ENCODE results near the gene CSPG4. TPM values are rescaled to one million over a fixed set of nuclear protein-coding genes. Genes with fewer than 3 reads are reported as not detected.

The CSPG4 gene
- total and polyA plus RNA-seq, 2 of the 8 experiments (the other 6 are each of a cell fraction or from before 2014, with no cell fraction given): 1.4 to 3.0 TPM

GRCh38 chr15:75738014-75738646 lies 25.5 kb upstream of the CSPG4 start:
- WGBS, 2 experiments (ENCODE audit: extremely low coverage in 1 of 2, insufficient coverage in 1 of 2, insufficient read length in 1 of 2, insufficient replicate concordance in 2 of 2, low coverage in 1 of 2, low lambda C conversion rate in 2 of 2, missing lambda C conversion rate in 1 of 2): 8% methylated on average over 24 of the region's 47 CpGs; no CpG with 5 or more reads in 1 of the 2 experiments
- H3K9ac ChIP-seq (replicated peaks in 1 of 4; ENCODE audit: extremely low read depth in 1 of 4, low read depth in 3 of 4, low read length in 3 of 4): peak overlapping the region in 1 of 4 experiments; percentile 14; a peak in 1 of 7 replicates
- POLR2A ChIA-PET (ENCODE audit: partially characterized antibody): interaction anchor here (0.9 to 1.7 kb wide), 6 partner anchors 9 to 285 kb away, joined by 3 to 5 read pairs (median 3); no protein-coding TSS in a partner anchor
- H3K4me3 ChIP-seq (ENCODE audit: extremely low read depth in 1 of 4, insufficient read depth in 2 of 4, low read depth in 3 of 4, low read length in 4 of 4): peak overlapping the region; percentile 60 to 94 (median 63)
- H3K4me1 ChIP-seq (replicated peaks in 1 of 4; ENCODE audit: control insufficient read depth in 3 of 4, insufficient read depth in 4 of 4, low read length in 3 of 4): peaks cover 0 to 7% (median 2%) of the 10 kb centered on the region in 4 experiments
- no peak overlapping the region for H2BK20ac ChIP-seq (ENCODE audit: low read length)
- H2BK5ac ChIP-seq (ENCODE audit: low read depth, low read length): no peak overlapping the region; the same call in 1 of the 2 replicates
- H2AFZ ChIP-seq (ENCODE audit: low read length): 0 out of 2 replicates have a peak overlapping the region, but pooled peaks have one; percentile 2
- no peaks in the 10 kb centered on the region for H4K20me1 ChIP-seq (replicated peaks in 1 of 2; ENCODE audit: control insufficient read depth in 1 of 2, insufficient read depth in 2 of 2, low read length in 2 of 2)
- H4K91ac ChIP-seq (replicated peaks; ENCODE audit: insufficient read length, low read length): no peak overlapping the region
- H4K5ac ChIP-seq (ENCODE audit: insufficient read length, low read depth, low read length): no peak overlapping the region
- H3K36me3 ChIP-seq (ENCODE audit: control insufficient read depth in 2 of 4, insufficient read depth in 4 of 4, low read length in 3 of 4): no peaks in the 10 kb centered on the region
- 0 out of 2 replicates have a peak, but pooled peaks have one; percentile 5 for TF ChIP-seq PHF8 (conservative IDR thresholded peaks at IDR 0.05; ENCODE audit: low read depth, low read length)
- TF ChIP-seq KDM4A (IDR thresholded peaks at IDR 0.05; ENCODE audit: low read depth, low read length, severe bottlenecking): peak; percentile 74
- TF ChIP-seq CTBP2 (IDR thresholded peaks at IDR 0.05; ENCODE audit: borderline replicate concordance, insufficient read depth, insufficient read length, low read length): no peak
- peak; percentile 32 to 53; a peak in 1 of 4 replicates for TF ChIP-seq SIN3A (conservative IDR thresholded peaks at IDR 0.05 in 1 of 2, IDR thresholded peaks at IDR 0.05 in 1 of 2; ENCODE audit: low read depth in 1 of 2, low read length in 2 of 2)
- H3K23ac ChIP-seq (ENCODE audit: insufficient read length): no peak overlapping the region
- DNase-seq (ENCODE audit: low read depth in 1 of 2, low spot score in 2 of 2) (no peak), FAIRE-seq (no peak)
- H2BK120ac ChIP-seq (replicated peaks; ENCODE audit: low read depth, low read length): no peak overlapping the region
- H3K18ac ChIP-seq (ENCODE audit: extremely low read depth, low read length): peak overlapping the region; percentile 32; the same call in 1 of the 2 replicates
- no peak overlapping the region for H3K4ac ChIP-seq (replicated peaks; ENCODE audit: insufficient read length, low read depth, low read length)
- H3K27me3 ChIP-seq (replicated peaks in 1 of 4; ENCODE audit: control insufficient read depth in 3 of 4, extremely low read depth in 1 of 4, insufficient read depth in 3 of 4, low read length in 3 of 4): peaks cover 0 to 16% (median 14%) of the 10 kb centered on the region in 4 experiments; a peak in 6 of 7 replicates
- no peak overlapping the region for H2BK15ac ChIP-seq (ENCODE audit: low read length)
- peak overlapping the region; percentile 59 for H3K56ac ChIP-seq (replicated peaks; ENCODE audit: insufficient read length, low read depth, low read length)
- CTCF ChIA-PET (ENCODE audit: partially characterized antibody): interaction anchor here (0.8 to 2.0 kb wide), 4 partner anchors 10 to 63 kb away, joined by 3 to 8 read pairs (median 4); no protein-coding TSS in a partner anchor
- H2AK5ac ChIP-seq (ENCODE audit: low read depth, low read length): no peak overlapping the region
- no peak overlapping the region for H3K27ac ChIP-seq (ENCODE audit: low read depth, low read length)
- H3K79me1 ChIP-seq (ENCODE audit: low read depth, low read length): peaks cover 3% of the 10 kb centered on the region; the same call in 1 of the 2 replicates
- H2BK12ac ChIP-seq (ENCODE audit: low read depth, low read length): no peak overlapping the region
- H3K23me2 ChIP-seq (ENCODE audit: low read depth, low read length): peaks cover 4% of the 10 kb centered on the region; the same call in 1 of the 2 replicates
- H3K4me2 ChIP-seq (ENCODE audit: insufficient read depth in 1 of 2, low read depth in 2 of 2, low read length in 2 of 2): peak overlapping the region; percentile 61 to 95
- H4K8ac ChIP-seq (ENCODE audit: extremely low read depth, insufficient read depth, low read length): peak overlapping the region; percentile 57; the same call in 1 of the 2 replicates
- no peak overlapping the region for H3K14ac ChIP-seq (ENCODE audit: insufficient read length)
- no peaks in the 10 kb centered on the region; a peak in 1 of 4 replicates for H3K79me2 ChIP-seq (ENCODE audit: control insufficient read depth in 1 of 2, insufficient read depth in 2 of 2, low read length in 2 of 2)
- peaks cover 0 to 4% of the 10 kb centered on the region in 2 experiments; a peak in 1 of 4 replicates for H3K9me3 ChIP-seq (ENCODE audit: insufficient read depth in 2 of 2, low read depth in 1 of 2, low read length in 1 of 2)

All from H1 (cell line).